BLaER1 (cell line): Measurements from ENCODE around the gene LILRA2.

Experiments
- H3K27ac ChIP-seq: shearing (Covaris generic); formaldehyde crosslinking; 2 replicates; pipeline ENCODE4 v1.8.1; 2022
- H3K27me3 ChIP-seq: shearing (Covaris generic); formaldehyde crosslinking; 2 replicates; pipeline ENCODE4 v1.8.1; 2022
- H3K36me3 ChIP-seq: shearing (Covaris generic); formaldehyde crosslinking; 2 replicates; pipeline ENCODE4 v1.8.1; 2022
- H3K4me1 ChIP-seq: shearing (Covaris generic); formaldehyde crosslinking; 2 replicates; pipeline ENCODE4 v1.8.1; 2022
- H3K4me2 ChIP-seq: shearing (Covaris generic); formaldehyde crosslinking; 2 replicates; pipeline ENCODE4 v1.8.1; 2022
- H3K4me3 ChIP-seq: shearing (Covaris generic); formaldehyde crosslinking; 2 replicates; pipeline ENCODE4 v1.8.1; 2022
- H3K9ac ChIP-seq: shearing (Covaris generic); formaldehyde crosslinking; 2 replicates; pipeline ENCODE4 v1.8.1; 2022
- H3K9me3 ChIP-seq: shearing (Covaris generic); formaldehyde crosslinking; 2 replicates; pipeline ENCODE4 v1.8.1; 2022
- H4K20me1 ChIP-seq: shearing (Covaris generic); formaldehyde crosslinking; 2 replicates; pipeline ENCODE4 v1.8.1; 2022
- Cebpa-rat ChIP-seq: shearing (Covaris generic); IDR thresholded peaks from 2 replicates; pipeline ENCODE4 v1.8.1; 2022

LILRA2 gene

GRCh38 chr19:54573330-54573872 is at the start of gene LILRA2:
TSS of gene LILRA2 (plus strand) at chr19:54573790. CDS start at chr19:54573879, 89 bp downstream.
- Histone ChIP-seq H3K36me3 (peaks cover 29% of the 10 kb centered on the region), H3K4me1 (peaks cover 80% of the 10 kb centered on the region), H3K9me3 (peaks cover 4% of the 10 kb centered on the region), H3K27me3 (no peaks in the 10 kb centered on the region), H3K9ac (peak within 1 kb of the TSS; percentile 84), H4K20me1 (peaks cover 11% of the 10 kb centered on the region; the same call in 1 of the 2 replicates), H3K4me3 (peak within 1 kb of the TSS; percentile 68), H3K27ac (peak within 1 kb of the TSS; percentile 93), H3K4me2 (peak within 1 kb of the TSS; percentile 99)
- no peak for TF ChIP-seq Cebpa-rat

GRCh38 chr19:54525636-54526035 is 48.0 kb upstream of the LILRA2 start:
- Histone ChIP-seq H3K4me2 (no peak overlapping the region), H3K27ac (no peak overlapping the region), H3K27me3 (no peaks in the 10 kb centered on the region), H3K9me3 (peaks cover 19% of the 10 kb centered on the region), H3K4me1 (peaks cover 42% of the 10 kb centered on the region), H4K20me1 (no peaks in the 10 kb centered on the region), H3K36me3 (no peaks in the 10 kb centered on the region), H3K4me3 (no peak overlapping the region), H3K9ac (no peak overlapping the region)
- TF ChIP-seq Cebpa-rat: no peak

GRCh38 chr19:54526972-54527371 is 46.6 kb upstream of the LILRA2 start:
- no peaks in the 10 kb centered on the region for H4K20me1 ChIP-seq
- H3K4me1 ChIP-seq: peaks cover 42% of the 10 kb centered on the region
- no peak overlapping the region for H3K4me3 ChIP-seq
- peaks cover 19% of the 10 kb centered on the region for H3K9me3 ChIP-seq
- no peak overlapping the region for H3K27ac ChIP-seq
- no peak overlapping the region for H3K9ac ChIP-seq
- H3K27me3 ChIP-seq: no peaks in the 10 kb centered on the region
- TF ChIP-seq Cebpa-rat: no peak
- no peak overlapping the region for H3K4me2 ChIP-seq
- no peaks in the 10 kb centered on the region for H3K36me3 ChIP-seq

- Histone ChIP-seq H3K36me3 (no peaks in the 10 kb centered on the region), H3K9ac (no peak overlapping the region), H3K9me3 (peaks cover 19% of the 10 kb centered on the region), H3K4me1 (peaks cover 57% of the 10 kb centered on the region), H4K20me1 (no peaks in the 10 kb centered on the region), H3K27ac (0 out of 2 replicates have a peak overlapping the region, but pooled peaks have one; percentile 60), H3K4me3 (no peak overlapping the region), H3K4me2 (peak overlapping the region; percentile 81), H3K27me3 (no peaks in the 10 kb centered on the region)
- TF ChIP-seq Cebpa-rat: no peak
Measured at GRCh38 chr19:54530866-54531265, 42.7 kb upstream of the LILRA2 start.

GRCh38 chr19:54532528-54532927 is 41.1 kb upstream of the LILRA2 start:
- Histone ChIP-seq H3K27me3 (no peaks in the 10 kb centered on the region), H3K4me1 (peaks cover 74% of the 10 kb centered on the region), H3K4me3 (peak overlapping the region; percentile 45), H3K27ac (peak overlapping the region; percentile 60), H3K4me2 (peak overlapping the region; percentile 81), H3K36me3 (no peaks in the 10 kb centered on the region), H3K9me3 (0 out of 2 replicates have a peak, but pooled peaks cover 7% of the 10 kb centered on the region), H4K20me1 (no peaks in the 10 kb centered on the region), H3K9ac (peak overlapping the region; percentile 20; the same call in 1 of the 2 replicates)
- TF ChIP-seq Cebpa-rat: no peak

DNA sequence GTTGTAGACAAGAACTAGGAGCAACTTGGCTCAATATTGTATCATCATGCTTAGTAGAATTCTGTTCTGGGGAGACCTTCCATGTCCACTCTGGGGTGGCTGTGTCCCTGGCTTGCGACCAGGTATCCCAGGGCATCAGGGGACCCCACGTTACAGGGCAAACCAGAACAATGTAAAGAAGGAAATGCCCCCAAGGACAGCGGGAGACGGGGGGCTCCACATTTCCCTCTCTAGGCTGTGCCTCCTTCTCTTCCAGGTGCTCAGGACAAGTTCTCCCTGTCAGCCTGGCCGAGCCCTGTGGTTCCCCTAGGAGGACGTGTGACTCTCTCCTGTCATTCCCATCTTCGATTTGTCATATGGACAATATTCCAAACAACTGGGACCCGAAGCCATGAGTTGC is 40.1 kb upstream of the LILRA2 start:
- Histone ChIP-seq H3K4me2 (peak overlapping the region; percentile 81), H4K20me1 (no peaks in the 10 kb centered on the region), H3K9ac (no peak overlapping the region), H3K4me3 (peak overlapping the region; percentile 45; the same call in 1 of the 2 replicates), H3K27ac (peak overlapping the region; percentile 60), H3K27me3 (no peaks in the 10 kb centered on the region), H3K36me3 (no peaks in the 10 kb centered on the region), H3K4me1 (peaks cover 82% of the 10 kb centered on the region), H3K9me3 (no peaks in the 10 kb centered on the region)
- no peak for TF ChIP-seq Cebpa-rat

GRCh38 chr19:54534156-54534555 is 39.4 kb upstream of the LILRA2 start:
- Histone ChIP-seq H3K9ac (no peak overlapping the region), H3K9me3 (no peaks in the 10 kb centered on the region), H3K4me1 (peaks cover 82% of the 10 kb centered on the region), H3K27ac (no peak overlapping the region), H3K36me3 (no peaks in the 10 kb centered on the region), H3K27me3 (no peaks in the 10 kb centered on the region), H4K20me1 (no peaks in the 10 kb centered on the region), H3K4me3 (no peak overlapping the region), H3K4me2 (peak overlapping the region; percentile 81)
- no peak for TF ChIP-seq Cebpa-rat

- TF ChIP-seq Cebpa-rat: no peak
- Histone ChIP-seq H3K27ac (no peak overlapping the region), H4K20me1 (no peaks in the 10 kb centered on the region), H3K36me3 (no peaks in the 10 kb centered on the region), H3K27me3 (no peaks in the 10 kb centered on the region), H3K4me2 (peak overlapping the region; percentile 81), H3K4me1 (peaks cover 78% of the 10 kb centered on the region), H3K9me3 (peaks cover 1% of the 10 kb centered on the region; the same call in 1 of the 2 replicates), H3K4me3 (no peak overlapping the region), H3K9ac (peak overlapping the region; percentile 3; the same call in 1 of the 2 replicates)
Measured at GRCh38 chr19:54535601-54536000, 38.0 kb upstream of the LILRA2 start.

DNA sequence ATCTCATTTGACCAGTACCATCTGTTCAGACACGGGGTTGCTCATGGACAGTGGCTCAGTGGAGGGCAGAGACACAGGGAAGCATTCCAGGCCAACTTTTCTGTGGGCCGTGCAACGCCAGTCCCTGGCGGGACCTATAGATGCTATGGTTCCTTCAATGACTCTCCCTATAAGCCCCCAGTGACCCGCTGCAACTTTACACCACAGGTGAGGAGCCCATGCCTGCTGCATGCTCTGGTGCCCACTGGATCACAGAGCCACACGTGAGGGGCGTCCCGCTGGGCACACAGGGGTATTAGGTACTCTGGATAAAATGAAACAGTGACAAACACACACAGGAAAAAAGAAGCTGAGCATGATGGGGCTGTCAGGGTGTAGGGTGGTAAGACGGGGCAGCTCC is 36.6 kb upstream of the LILRA2 start:
- H3K4me2 ChIP-seq: peak overlapping the region; percentile 81
- H3K4me1 ChIP-seq: peaks cover 74% of the 10 kb centered on the region
- H3K9me3 ChIP-seq: peaks cover 15% of the 10 kb centered on the region
- no peaks in the 10 kb centered on the region for H4K20me1 ChIP-seq
- no peak overlapping the region for H3K4me3 ChIP-seq
- TF ChIP-seq Cebpa-rat: no peak
- H3K36me3 ChIP-seq: no peaks in the 10 kb centered on the region
- no peak overlapping the region for H3K27ac ChIP-seq
- no peak overlapping the region for H3K9ac ChIP-seq
- no peaks in the 10 kb centered on the region for H3K27me3 ChIP-seq

DNA sequence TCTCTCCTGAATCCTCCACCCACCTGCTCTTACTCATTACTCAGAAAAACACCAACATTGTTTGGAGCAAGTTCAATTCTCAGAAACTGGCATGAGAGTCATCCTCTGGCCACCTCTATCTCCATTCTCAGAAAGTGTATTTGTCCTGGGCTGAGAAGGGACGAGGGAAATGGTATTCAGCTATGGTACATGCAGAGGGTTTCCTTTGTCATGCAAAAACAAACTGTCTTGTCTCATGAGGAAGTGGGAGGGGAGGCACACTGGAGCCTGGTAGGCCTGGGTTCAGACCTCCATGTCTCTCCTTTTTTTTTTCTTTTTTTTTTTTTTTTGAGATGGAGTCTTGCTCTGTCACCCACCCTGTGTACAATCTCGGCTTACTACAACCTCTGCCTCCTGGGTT is 31.9 kb upstream of the LILRA2 start:
- no peak overlapping the region for H3K9ac ChIP-seq
- no peak for TF ChIP-seq Cebpa-rat
- H4K20me1 ChIP-seq: no peaks in the 10 kb centered on the region
- 0 out of 2 replicates have a peak overlapping the region, but pooled peaks have one; percentile 27 for H3K4me3 ChIP-seq
- peak overlapping the region; percentile 58 for H3K4me2 ChIP-seq
- H3K9me3 ChIP-seq: peaks cover 39% of the 10 kb centered on the region
- H3K4me1 ChIP-seq: peaks cover 50% of the 10 kb centered on the region
- peaks cover 11% of the 10 kb centered on the region; the same call in 1 of the 2 replicates for H3K36me3 ChIP-seq
- no peaks in the 10 kb centered on the region for H3K27me3 ChIP-seq
- no peak overlapping the region; the same call in 1 of the 2 replicates for H3K27ac ChIP-seq
